ENCODE data around the gene HOXB8.

The HOXB8 gene

DNA sequence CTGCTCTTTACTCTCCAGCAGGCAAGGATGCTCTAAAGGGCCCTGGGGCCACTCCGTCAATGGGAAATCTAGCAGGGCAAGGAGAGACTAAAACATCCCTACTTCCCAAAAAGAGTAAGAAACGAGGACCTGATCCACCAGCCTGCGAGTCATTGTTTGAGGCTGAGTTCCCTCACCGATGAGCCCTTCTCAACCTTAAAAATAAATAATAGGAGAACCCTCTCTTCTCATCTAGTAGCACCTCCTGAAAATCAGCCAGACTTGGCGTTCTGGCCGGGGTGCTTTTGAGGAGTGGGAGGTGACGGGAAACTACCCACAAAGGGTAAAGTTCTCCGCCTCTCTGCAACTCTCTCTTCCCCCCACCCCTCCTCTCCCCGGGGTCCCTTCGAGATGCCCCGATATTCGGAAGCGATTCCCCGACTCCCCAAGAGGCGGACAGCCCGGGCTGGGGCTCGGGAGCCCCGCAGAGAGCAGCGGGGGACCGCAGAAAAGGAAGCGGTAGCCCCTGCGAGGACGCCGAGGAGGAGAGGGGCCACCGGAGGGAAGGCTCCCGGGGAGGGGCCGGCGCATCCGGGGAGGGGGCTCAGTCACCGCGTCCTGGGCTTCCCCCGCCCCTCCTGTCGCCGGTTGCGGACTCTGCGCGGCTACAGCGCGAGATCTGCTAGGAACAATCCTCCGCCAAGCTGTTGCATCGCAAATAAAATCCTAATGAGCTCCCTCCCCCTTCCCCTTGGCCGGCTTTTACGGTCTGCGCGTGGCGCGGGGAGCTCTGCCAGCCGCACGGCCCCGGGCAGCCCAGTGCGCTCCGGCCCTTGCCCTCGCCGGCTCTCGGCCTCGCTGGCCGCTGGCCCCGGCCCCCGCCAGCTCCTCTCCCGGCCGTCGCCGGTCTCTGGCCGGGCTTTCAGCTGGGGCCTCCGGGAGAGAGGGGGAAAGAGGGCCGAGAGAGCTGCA is 9.7 kb upstream of the HOXB8 start:
- no peak for DNase-seq

- DNase-seq: no peak
Measured at GRCh38 chr17:48624118-48624517, 9.0 kb upstream of the HOXB8 start.

DNA sequence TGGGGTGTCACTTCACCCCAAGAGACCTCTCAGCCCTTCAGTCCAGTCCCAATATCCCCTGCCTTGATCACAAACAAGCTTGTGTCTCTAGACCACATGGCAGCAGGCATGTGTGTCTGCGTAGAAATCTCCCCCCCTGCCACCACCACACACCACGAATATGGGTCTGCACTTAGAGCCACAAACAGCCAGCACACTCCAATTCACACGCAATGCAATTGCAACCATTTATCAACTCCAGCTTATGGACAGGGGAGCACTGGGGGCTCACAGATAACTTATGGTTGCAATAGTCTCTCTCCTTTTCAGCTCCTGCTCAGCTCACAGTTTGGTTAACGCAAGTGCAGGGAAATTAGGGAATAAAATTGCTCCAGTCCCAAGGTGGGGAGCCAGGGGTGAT is 8.5 kb upstream of the HOXB8 start:
- no peak for DNase-seq

DNA sequence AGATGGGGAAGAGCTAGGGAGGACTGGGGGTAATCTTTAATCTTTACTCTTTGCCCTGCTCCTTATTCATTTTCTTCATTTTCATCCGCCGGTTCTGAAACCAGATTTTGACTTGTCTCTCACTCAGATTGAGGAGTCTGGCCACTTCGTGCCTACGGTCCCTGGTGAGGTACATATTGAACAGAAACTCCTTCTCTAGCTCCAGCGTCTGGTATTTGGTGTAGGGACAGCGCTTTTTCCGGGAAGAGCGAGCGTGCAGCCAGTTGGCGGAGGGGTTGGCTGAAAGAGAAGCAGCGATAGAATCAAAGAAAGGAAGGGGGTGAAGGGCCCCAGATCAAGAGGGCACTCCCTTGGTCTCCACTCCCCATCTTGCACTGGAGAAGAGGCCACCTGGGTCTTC is 7.8 kb upstream of the HOXB8 start:
- DNase-seq: no peak

GRCh38 chr17:48621410-48622392 is 6.6 kb upstream of the HOXB8 start:
- DNase-seq: no peak

GRCh38 chr17:48620461-48621139 is 5.5 kb upstream of the HOXB8 start:
- no peak for DNase-seq

DNA sequence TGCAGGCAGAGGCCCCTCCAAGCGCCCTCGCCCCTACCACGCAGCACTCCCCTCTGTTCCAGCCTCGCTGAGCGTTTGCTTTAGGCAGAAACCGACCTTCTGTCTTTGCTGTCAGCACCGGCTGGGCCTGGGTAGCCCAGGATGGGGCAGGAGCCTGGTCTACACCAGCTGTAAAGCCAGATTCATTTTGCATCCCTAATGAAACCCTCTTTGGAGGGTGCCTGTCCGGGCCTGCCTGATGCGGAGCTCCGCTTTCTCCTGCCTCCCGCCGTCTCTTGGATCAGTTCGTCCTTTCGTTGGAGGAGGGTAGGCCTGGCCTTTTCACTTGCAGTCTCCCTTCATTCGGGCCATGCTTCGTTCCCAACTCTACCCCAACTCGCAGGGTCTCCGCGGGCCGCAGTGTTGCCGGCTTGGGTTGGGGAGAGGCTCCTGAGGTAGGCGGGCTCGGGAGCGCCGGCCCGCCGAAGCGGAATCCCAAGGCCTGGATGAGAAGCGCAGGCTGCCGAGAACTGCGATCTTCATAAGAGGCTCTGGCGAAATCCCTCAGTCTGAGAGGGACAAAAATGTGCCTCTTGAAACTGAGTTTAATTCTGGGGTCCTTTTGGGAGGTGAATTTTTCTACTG is 4.8 kb upstream of the HOXB8 start:
- DNase-seq: no peak

DNA sequence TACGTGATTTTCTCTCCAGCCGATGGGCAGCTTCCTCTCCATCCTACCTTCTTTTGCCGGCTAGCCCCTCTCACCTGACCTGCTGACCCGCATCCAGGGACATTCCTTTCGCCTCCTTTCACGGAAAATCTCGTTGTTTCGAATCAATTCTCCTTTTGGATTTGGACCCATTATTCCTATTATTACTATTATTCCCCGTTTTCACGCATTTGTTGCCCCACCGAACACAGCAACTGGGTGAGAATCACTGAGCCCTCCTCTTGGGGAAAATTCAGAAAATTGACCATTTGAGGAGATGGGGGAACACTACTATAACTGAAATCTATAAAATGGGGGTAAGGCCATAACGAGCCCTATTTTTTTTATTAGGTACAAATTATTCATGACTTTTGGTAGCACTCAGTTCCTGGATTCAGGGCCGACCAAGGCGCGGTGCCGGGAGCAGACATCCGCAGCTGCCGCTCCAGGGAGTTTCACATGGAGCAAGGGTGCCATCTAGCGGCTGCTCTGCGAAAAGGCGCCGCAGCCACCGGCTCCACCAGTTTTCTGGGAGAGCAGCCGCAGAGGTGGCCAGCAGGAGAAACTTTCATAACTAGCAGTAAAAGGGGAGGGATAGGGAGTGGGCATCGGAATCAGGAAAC is 3.3 kb upstream of the HOXB8 start:
- peak; percentile 61 for DNase-seq

- no peak for DNase-seq
Measured at GRCh38 chr17:48617471-48618255, 2.6 kb upstream of the HOXB8 start.

- DNase-seq: no peak
Measured at GRCh38 chr17:48616717-48617470, 1.8 kb upstream of the HOXB8 start.

- DNase-seq: no peak
Measured at GRCh38 chr17:48615963-48616716, 1.0 kb upstream of the HOXB8 start.

GRCh38 chr17:48613862-48614694 is 1.0 kb downstream of the HOXB8 start:
- no peak for DNase-seq

GRCh38 chr17:48612854-48613691 is 2.0 kb downstream of the HOXB8 start:
- no peak for DNase-seq

DNA sequence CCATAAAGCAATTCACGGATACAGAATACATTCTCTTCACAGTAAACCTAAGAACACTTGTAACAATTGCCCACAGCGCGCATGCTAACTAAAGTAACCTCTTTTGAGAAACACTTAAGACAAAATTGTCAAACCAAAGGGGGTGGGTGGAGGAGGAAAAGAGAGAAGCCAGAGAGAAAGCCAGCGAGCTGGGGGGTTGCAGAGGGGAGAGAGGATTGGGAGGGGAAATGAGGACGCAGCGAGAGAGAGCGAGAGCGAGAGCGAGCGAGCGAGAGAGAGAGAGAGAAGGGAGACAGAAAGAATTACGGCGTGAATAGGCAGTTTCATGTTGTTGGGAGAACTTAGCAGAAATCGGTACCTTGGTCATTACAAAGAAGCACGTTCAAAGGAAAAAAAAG is 2.6 kb downstream of the HOXB8 start:
- DNase-seq: no peak

- DNase-seq: no peak
Measured at GRCh38 chr17:48611681-48612455, 3.2 kb downstream of the HOXB8 start.

- no peak for DNase-seq
Measured at GRCh38 chr17:48611213-48611612, 3.9 kb downstream of the HOXB8 start.
